ENCODE measurements around the gene QDPR. TPM values are rescaled to one million over a fixed set of nuclear protein-coding genes. Genes with fewer than 3 reads are reported as not detected.

Gene QDPR
- total RNA-seq, 2 experiments from 2014 or later: 31.5 to 31.6 TPM

DNA sequence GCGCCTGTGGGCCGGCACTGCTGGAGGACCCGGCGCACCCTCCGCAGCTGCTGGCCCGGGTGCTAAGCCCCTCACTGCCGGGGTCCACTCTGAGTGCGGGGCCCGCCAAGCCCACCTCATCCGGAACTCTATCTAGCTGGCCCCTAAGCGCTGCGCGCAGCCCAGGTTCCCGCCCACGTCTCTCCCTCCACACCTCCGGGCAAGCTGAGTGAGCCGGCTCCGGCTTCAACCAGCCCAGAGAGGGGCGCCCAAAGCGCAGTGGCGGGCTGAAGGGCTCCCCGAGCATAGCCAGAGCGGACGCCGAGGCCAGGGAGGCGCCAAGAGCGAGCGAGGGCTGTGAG, 75.2 kb downstream of the QDPR start:
- H3K4me3 Mint-ChIP-seq: no peak overlapping the region
- TF ChIP-seq, protein P1, sequence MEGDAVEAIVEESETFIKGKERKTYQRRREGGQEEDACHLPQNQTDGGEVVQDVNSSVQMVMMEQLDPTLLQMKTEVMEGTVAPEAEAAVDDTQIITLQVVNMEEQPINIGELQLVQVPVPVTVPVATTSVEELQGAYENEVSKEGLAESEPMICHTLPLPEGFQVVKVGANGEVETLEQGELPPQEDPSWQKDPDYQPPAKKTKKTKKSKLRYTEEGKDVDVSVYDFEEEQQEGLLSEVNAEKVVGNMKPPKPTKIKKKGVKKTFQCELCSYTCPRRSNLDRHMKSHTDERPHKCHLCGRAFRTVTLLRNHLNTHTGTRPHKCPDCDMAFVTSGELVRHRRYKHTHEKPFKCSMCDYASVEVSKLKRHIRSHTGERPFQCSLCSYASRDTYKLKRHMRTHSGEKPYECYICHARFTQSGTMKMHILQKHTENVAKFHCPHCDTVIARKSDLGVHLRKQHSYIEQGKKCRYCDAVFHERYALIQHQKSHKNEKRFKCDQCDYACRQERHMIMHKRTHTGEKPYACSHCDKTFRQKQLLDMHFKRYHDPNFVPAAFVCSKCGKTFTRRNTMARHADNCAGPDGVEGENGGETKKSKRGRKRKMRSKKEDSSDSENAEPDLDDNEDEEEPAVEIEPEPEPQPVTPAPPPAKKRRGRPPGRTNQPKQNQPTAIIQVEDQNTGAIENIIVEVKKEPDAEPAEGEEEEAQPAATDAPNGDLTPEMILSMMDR (IDR thresholded peaks at IDR 0.05): no peak
- no peak overlapping the region for H3K27ac Mint-ChIP-seq
- no peaks in the 10 kb centered on the region for H3K27me3 Mint-ChIP-seq
- DNase-seq: no peak
- ChIA-PET CTCF (interaction anchor here (1.2 kb wide), 1 partner anchor 520 kb away, joined by 4 read pairs; no protein-coding TSS in a partner anchor), POLR2A (no interaction called here)
- H3K4me1 Mint-ChIP-seq (ENCODE audit: low read depth): no peaks in the 10 kb centered on the region
- H3K9me3 Mint-ChIP-seq: peaks cover 7% of the 10 kb centered on the region
- intact Hi-C loops (cut with micrococcal nuclease): no loop called here
- no peaks in the 10 kb centered on the region for H3K36me3 Mint-ChIP-seq (ENCODE audit: low read depth)
- ATAC-seq: no peak

Other genes with a start within 250 kb of the QDPR start
- gene CLRN2, start 3.1 kb upstream of the QDPR start, total RNA-seq: not detected
- gene LAP3, start 65.1 kb upstream of the QDPR start, total RNA-seq: 100 to 1,000 TPM; 100 to 101 TPM
- 10 to 100 TPM; 56.3 to 60.8 TPM for gene MED28, start 102.6 kb upstream of the QDPR start, total RNA-seq

All from activated CD8-positive, alpha-beta T cell treated with anti-CD3 and anti-CD28 coated beads for 36 hours (primary cell).